A549 (cell line): ENCODE results near the gene MTPN. TPM values are rescaled to one million over a fixed set of nuclear protein-coding genes. Genes with fewer than 3 reads are reported as not detected.

ENCODE experiments used
- ATAC-seq, 2 experiments: fragments of 200-7000 bp in 1 of 2; fragments of >200 bp in 1 of 2; cut with Nextera tagmentation in 1 of 2; cut with Tn5 transposase in 1 of 2; 3 replicates each; pipeline versions ENCODE4 v1.8.0 to v1.9.1; 2018 to 2020; ENCODE audit warnings: mild to moderate bottlenecking in 1 of 2, moderate library complexity in 1 of 2
- CTCF ChIA-PET: fragments of 300-600 bp; sonication (Branson Sonifier 250); formaldehyde crosslinking; extraction: SDS; loops from one replicate; lab custom pipeline; 2021; ENCODE audit warnings: antibody characterized with exemption, inconsistent platforms; lab: Yijun Ruan, JAX
- POLR2A ChIA-PET: fragments of 350-600 bp; formaldehyde crosslinking; extraction: SDS; loops from one replicate; lab custom pipeline; 2021; ENCODE audit warnings: antibody characterized with exemption, inconsistent platforms; lab: Yijun Ruan, JAX
- DNase-seq, 2 experiments: peaks; one replicate each; pipeline versions ENCODE4 v3.0.0 to v3.0.0-alpha.2; 2011 to 2016; ENCODE audit warnings: low read depth in 1 of 2, low spot score in 1 of 2
- FAIRE-seq: peaks from 2 replicates; lab custom pipeline; 2011; peaks lifted over from hg19 to GRCh38; lab: Jason Lieb, UNC
- H3K27ac ChIP-seq, 2 experiments: fragments of >200 bp; sonication (Bioruptor Twin); formaldehyde crosslinking; 3 replicates each; pipeline ENCODE4 v1.5.1; 2016 to 2017
- H3K4me1 ChIP-seq: fragments of >200 bp; sonication (Bioruptor Twin); formaldehyde crosslinking; 3 replicates; pipeline ENCODE4 v1.6.1; 2016
- H3K4me2 ChIP-seq: fragments of >200 bp; sonication (Bioruptor Twin); formaldehyde crosslinking; 3 replicates; pipeline ENCODE4 v1.6.1; 2016
- H3K4me3 ChIP-seq: fragments of >200 bp; sonication (Bioruptor Twin); formaldehyde crosslinking; 3 replicates; pipeline ENCODE4 v1.5.1; 2016
- H3K9me3 ChIP-seq: fragments of >200 bp; sonication (Bioruptor Twin); formaldehyde crosslinking; 3 replicates; pipeline ENCODE4 v1.6.1; 2016
- CBX2 ChIP-seq: fragments of 200-600 bp; sonication (generic); IDR thresholded peaks from 2 replicates; pipeline ENCODE4 v1.6.1; 2016; ENCODE audit warnings: low read depth, mild to moderate bottlenecking, borderline replicate concordance
- CEBPB ChIP-seq, 2 experiments: fragments of >200 bp in 1 of 2; sonication (Bioruptor Twin) in 1 of 2; formaldehyde crosslinking in 1 of 2; IDR thresholded peaks; 2 replicates each; pipeline ENCODE4 v1.6.1; 2012 to 2016
- ESRRA ChIP-seq: fragments of 150-350 bp; IDR thresholded peaks from 2 replicates; pipeline ENCODE4 v1.6.1; 2014; ENCODE audit warnings: mild to moderate bottlenecking, low read length, borderline replicate concordance
- FOXS1 ChIP-seq: fragments of 250-450 bp; sonication (Bioruptor Pico); IDR thresholded peaks from 2 replicates; pipeline ENCODE4 v1.5.0; 2020; ENCODE audit warnings: mild to moderate bottlenecking, moderate library complexity
- HOXB5 ChIP-seq: fragments of 250-450 bp; sonication (Bioruptor Pico); IDR thresholded peaks from 2 replicates; pipeline ENCODE4 v1.5.0; 2020; ENCODE audit warnings: mild to moderate bottlenecking, moderate library complexity
- POLR2A ChIP-seq: IDR thresholded peaks from 2 replicates; pipeline ENCODE4 v1.6.1; 2012; ENCODE audit warnings: mild to moderate bottlenecking, low read length
- RAD21 ChIP-seq, 2 experiments: fragments of >200 bp in 1 of 2; sonication (Bioruptor Twin) in 1 of 2; formaldehyde crosslinking in 1 of 2; IDR thresholded peaks in 1 of 2; conservative IDR thresholded peaks in 1 of 2; 2 replicates in 1 of 2; 3 replicates in 1 of 2; pipeline ENCODE4 v1.6.1; 2012 to 2018; ENCODE audit warnings: inconsistent platforms in 1 of 2
- RARB ChIP-seq: fragments of 250-450 bp; sonication (Bioruptor Pico); IDR thresholded peaks from 2 replicates; pipeline ENCODE4 v1.8.0; 2021; ENCODE audit warnings: mild to moderate bottlenecking, moderate library complexity
- RFX5 ChIP-seq: fragments of 450-650 bp; IDR thresholded peaks from 2 replicates; pipeline ENCODE4 v1.7.1; 2014; ENCODE audit warnings: antibody characterized with exemption, mild to moderate bottlenecking, moderate library complexity
- SMC3 ChIP-seq: fragments of >200 bp; sonication (Bioruptor Twin); formaldehyde crosslinking; IDR thresholded peaks from 3 replicates; pipeline ENCODE4 v1.6.1; 2018; ENCODE audit warnings: inconsistent platforms
- TFCP2L1 ChIP-seq: fragments of 250-450 bp; sonication (Bioruptor Pico); IDR thresholded peaks from 2 replicates; pipeline ENCODE4 v1.5.0; 2021; ENCODE audit warnings: mild to moderate bottlenecking
- ZFP36 ChIP-seq: fragments of 450-650 bp; IDR thresholded peaks from 2 replicates; pipeline ENCODE4 v1.6.1; 2014; ENCODE audit warnings: borderline replicate concordance; ENCODE audit not compliant: partially characterized antibody
- WGBS: methylation state at CpG from one replicate; pipeline ENCODE4 v1.1.6; 2017; ENCODE audit errors: missing lambda C conversion rate; 5-methylcytosine and 5-hydroxymethylcytosine counted together
- polyA plus RNA-seq, 4 experiments: library from polyadenylated mRNA; depleted of rRNA in 3 of 4; stranded (reverse); fragments of >200 nt; fragmentation: RNase III in 1 of 4; extraction: RNeasy Plus Mini Kit Qiagen cat#74134 plus additional on column Dnase treatment in 1 of 4; gene quantifications; 2 replicates in 3 of 4; 3 replicates in 1 of 4; pipeline ENCODE4 v1.2.3, GENCODE V29; 2011 to 2017
- TF ChIP-seq, protein P1 (sequence below): IDR thresholded peaks from 2 replicates; pipeline ENCODE4 v1.6.1; 2012
- TF ChIP-seq, protein P2 (sequence below): fragments of 450-650 bp; IDR thresholded peaks from 2 replicates; pipeline ENCODE4 v1.6.1; 2014; ENCODE audit warnings: antibody characterized with exemption
- TF ChIP-seq, protein P3 (sequence below): IDR thresholded peaks from 2 replicates; pipeline ENCODE4 v1.6.1; 2012

The MTPN gene
- polyA plus RNA-seq, 2 of the 4 experiments (the other 2 are of a cell fraction) = 147 to 206 TPM

DNA sequence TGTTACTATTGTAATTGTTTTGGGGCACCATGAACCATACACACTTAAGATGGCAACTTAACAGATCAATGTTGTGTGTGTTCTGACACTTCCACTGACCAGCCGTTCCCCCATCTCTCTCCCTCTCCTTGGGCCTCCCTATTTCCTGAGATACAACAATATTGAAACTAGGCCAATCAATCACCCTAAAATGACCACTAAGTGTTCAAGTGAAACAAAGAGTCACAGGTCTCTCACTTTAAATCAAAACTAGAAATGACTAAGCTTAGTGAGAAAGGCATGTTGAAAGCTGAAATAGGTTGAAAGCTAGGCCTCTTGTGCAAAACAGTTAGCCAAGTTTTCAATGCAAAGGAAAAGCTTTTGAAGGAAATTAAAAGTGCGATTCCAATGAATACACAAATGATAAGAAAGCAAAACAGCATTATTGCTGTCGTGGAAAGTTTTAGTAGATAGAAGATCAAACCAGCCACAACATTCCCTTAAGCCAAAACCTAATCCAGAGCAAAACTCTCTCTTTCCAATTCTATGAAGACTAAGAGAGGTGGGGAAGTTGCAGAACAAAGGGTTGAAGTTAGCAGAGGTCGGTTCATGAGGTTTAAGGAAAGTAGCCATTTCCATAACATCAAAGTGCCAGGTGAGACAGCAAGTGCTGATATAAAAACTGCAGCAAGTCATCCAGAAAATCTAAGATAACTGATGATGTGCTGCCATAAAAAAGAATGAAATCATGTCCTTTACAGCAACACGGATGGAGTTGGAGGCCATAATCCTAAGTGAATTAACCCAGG lies 90.6 kb downstream of the MTPN start:
- DNase-seq (no peak), FAIRE-seq (no peak), ATAC-seq (no peak)
- Histone ChIP-seq H3K4me2 (no peak overlapping the region), H3K4me1 (no peaks in the 10 kb centered on the region), H3K9me3 (no peaks in the 10 kb centered on the region), H3K4me3 (no peak overlapping the region)
- 38% methylated on average over 5 of the region's 5 CpGs for WGBS
- CTCF ChIA-PET = no interaction called here
- no peak for TF ChIP-seq FOXS1 (CRISPR knock-in tag)
- TF ChIP-seq CBX2 = no peak
- TF ChIP-seq, protein P1, sequence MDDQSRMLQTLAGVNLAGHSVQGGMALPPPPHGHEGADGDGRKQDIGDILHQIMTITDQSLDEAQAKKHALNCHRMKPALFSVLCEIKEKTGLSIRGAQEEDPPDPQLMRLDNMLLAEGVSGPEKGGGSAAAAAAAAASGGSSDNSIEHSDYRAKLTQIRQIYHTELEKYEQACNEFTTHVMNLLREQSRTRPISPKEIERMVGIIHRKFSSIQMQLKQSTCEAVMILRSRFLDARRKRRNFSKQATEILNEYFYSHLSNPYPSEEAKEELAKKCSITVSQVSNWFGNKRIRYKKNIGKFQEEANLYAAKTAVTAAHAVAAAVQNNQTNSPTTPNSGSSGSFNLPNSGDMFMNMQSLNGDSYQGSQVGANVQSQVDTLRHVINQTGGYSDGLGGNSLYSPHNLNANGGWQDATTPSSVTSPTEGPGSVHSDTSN = no peak
- no peak for TF ChIP-seq POLR2A
- no peak for TF ChIP-seq TFCP2L1 (CRISPR knock-in tag)
- TF ChIP-seq ESRRA = no peak
- TF ChIP-seq CEBPB (IDR thresholded peaks at IDR 0.05) = no peak
- TF ChIP-seq, protein P2, sequence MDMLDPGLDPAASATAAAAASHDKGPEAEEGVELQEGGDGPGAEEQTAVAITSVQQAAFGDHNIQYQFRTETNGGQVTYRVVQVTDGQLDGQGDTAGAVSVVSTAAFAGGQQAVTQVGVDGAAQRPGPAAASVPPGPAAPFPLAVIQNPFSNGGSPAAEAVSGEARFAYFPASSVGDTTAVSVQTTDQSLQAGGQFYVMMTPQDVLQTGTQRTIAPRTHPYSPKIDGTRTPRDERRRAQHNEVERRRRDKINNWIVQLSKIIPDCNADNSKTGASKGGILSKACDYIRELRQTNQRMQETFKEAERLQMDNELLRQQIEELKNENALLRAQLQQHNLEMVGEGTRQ = no peak
- TF ChIP-seq RFX5 = no peak
- TF ChIP-seq RARB (CRISPR knock-in tag) = no peak
- no peak for TF ChIP-seq SMC3
- no peak for TF ChIP-seq RAD21 (conservative IDR thresholded peaks at IDR 0.05 in 1 of 2, IDR thresholded peaks at IDR 0.05 in 1 of 2)
- no peak for TF ChIP-seq HOXB5 (CRISPR knock-in tag)
- TF ChIP-seq, all 56 proteins: peak for 0
- POLR2A ChIA-PET = no interaction called here
- H3K27ac ChIP-seq = no peak overlapping the region

DNA sequence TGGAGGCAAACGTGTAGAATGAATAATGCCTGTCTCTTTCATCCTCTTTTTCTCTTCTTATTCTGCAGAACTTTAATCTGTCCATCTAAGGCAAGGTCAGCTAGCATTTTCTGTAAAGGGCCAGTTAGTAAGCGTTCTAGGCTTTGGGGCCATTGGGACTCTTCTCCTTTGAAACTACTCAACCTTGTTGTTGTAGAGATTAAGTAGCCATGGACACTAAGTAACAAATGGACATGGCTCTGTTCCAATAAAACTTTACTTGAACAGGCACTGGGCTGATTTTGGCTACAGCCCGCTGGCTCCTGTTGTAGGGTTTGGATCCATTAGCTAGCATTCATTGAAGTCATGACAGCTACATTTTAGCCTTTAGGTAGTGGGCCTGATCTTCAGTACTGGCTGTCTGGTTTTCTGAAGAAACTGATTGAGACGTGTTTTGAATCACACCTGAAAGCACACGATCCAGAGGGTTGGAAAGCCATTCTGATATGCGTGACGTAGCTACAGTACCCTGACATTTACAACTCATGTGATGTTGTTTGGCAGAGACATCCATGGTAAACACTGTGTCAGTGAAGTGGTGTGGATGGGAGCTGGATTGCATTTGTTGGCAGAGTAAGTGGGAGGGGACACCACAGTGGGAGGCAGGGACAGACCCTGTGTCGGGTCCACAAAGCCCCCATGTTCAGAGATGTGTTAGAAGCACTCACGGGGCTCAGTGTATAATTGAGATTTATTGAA lies 92.5 kb downstream of the MTPN start:
- DNase-seq = no peak
- POLR2A ChIA-PET = no interaction called here
- CTCF ChIA-PET = no interaction called here
- H3K4me3 ChIP-seq = no peak overlapping the region
- no peaks in the 10 kb centered on the region for H3K9me3 ChIP-seq
- H3K4me1 ChIP-seq = no peaks in the 10 kb centered on the region
- TF ChIP-seq, protein P3, sequence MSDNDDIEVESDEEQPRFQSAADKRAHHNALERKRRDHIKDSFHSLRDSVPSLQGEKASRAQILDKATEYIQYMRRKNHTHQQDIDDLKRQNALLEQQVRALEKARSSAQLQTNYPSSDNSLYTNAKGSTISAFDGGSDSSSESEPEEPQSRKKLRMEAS = no peak
- TF ChIP-seq, all 56 proteins: peak for 0
- WGBS = 54% methylated on average over 9 of the region's 9 CpGs
- Histone ChIP-seq H3K4me2 (no peak overlapping the region), H3K27ac (no peak overlapping the region)
- ATAC-seq = no peak
- no peak for FAIRE-seq

DNA sequence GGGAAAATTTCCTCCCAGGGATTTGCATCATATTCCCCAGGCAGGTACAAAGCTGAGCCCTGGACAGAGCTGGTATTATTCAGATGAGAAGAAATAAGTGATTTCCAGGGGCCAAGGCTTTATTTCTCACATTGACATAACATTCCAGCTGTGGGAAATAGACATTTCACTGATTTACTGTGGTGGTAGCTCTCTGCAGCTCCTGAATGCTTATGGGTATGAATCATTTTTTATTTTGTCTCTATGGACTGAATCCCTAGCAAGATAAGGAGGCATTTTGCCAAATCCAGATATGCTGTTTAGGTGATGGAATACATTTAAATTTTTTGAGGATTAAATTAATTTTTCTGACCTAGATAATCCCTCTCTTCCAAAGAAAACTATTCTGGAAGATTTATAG lies 97.9 kb downstream of the MTPN start:
- Histone ChIP-seq H3K4me1 (peaks cover 10% of the 10 kb centered on the region; the same call in 1 of the 3 replicates), H3K9me3 (no peaks in the 10 kb centered on the region), H3K4me3 (no peak overlapping the region), H3K27ac (peak overlapping the region in 1 of 2 experiments; percentile 53; a peak in 2 of 6 replicates), H3K4me2 (peak overlapping the region; percentile 10; the same call in 1 of the 3 replicates)
- ChIA-PET POLR2A (interaction anchor here (0.8 kb wide), 1 partner anchor 45 kb away, joined by 3 read pairs; no protein-coding TSS in a partner anchor), CTCF (interaction anchor here (0.7 to 1.0 kb wide), 2 partner anchors 25 to 206 kb away, joined by 3 read pairs; no protein-coding TSS in a partner anchor)
- ATAC-seq = peak; percentile 59 to 74; a peak in 4 of 6 replicates
- TF ChIP-seq ZFP36 = no peak
- TF ChIP-seq, protein P1 = no peak
- peak in 1 of 2 experiments; percentile 13 for DNase-seq
- no peak for FAIRE-seq
